RCC 7860 (cell line): ENCODE data around the gene FAM110C.
"Not testable (repeated sequence)": the region's sequence is repeated elsewhere in the genome, so short reads cannot be mapped to it uniquely, and the experiment has no call there.

Experiments used
- DNase-seq: peaks from one replicate; pipeline ENCODE4 v3.0.0-alpha.2; 2015; ENCODE audit warnings: low spot score
- FAIRE-seq: peaks from 2 replicates; lab custom pipeline; 2012; peaks lifted over from hg19 to GRCh38; lab: Jason Lieb, UNC

The FAM110C gene

GRCh38 chr2:46471-47345 lies at the start of gene FAM110C:
Gene FAM110C (minus strand): TSS chr2:46505. CDS start chr2:46385, 120 bp downstream.
- FAIRE-seq (no peak), DNase-seq (no peak)

- FAIRE-seq = no peak
These were observed 46.0 kb upstream of the FAM110C start for GRCh38 chr2:92326-92725.

GRCh38 chr2:90645-91312 lies 44.5 kb upstream of the FAM110C start:
- FAIRE-seq = no peak
- no peak for DNase-seq

More at GRCh38 chr2:92326-92725, 46.0 kb upstream of the FAM110C start:
- no peak for DNase-seq

GRCh38 chr2:85761-86160 lies 39.5 kb upstream of the FAM110C start:
- DNase-seq = no peak
- no peak for FAIRE-seq

GRCh38 chr2:84121-84520 lies 37.8 kb upstream of the FAM110C start:
- DNase-seq (no peak), FAIRE-seq (no peak)

- no peak for FAIRE-seq
- DNase-seq = no peak
These were observed 34.8 kb upstream of the FAM110C start for GRCh38 chr2:80971-81736.

- FAIRE-seq (no peak), DNase-seq (no peak)
These were observed 34.1 kb upstream of the FAM110C start for GRCh38 chr2:80378-80777.

GRCh38 chr2:71309-72035 lies 25.2 kb upstream of the FAM110C start:
- FAIRE-seq (no peak), DNase-seq (no peak)

- no peak for FAIRE-seq
- no peak for DNase-seq
These were observed 23.4 kb upstream of the FAM110C start for GRCh38 chr2:69366-70344.

- not testable (repeated sequence) for FAIRE-seq, DNase-seq
These were observed 22.3 kb upstream of the FAM110C start for GRCh38 chr2:68637-69036.

- DNase-seq (no peak), FAIRE-seq (no peak)
These were observed 20.5 kb upstream of the FAM110C start for GRCh38 chr2:66853-67252.

- DNase-seq (no peak), FAIRE-seq (no peak)
These were observed 18.8 kb upstream of the FAM110C start for GRCh38 chr2:65121-65520.

GRCh38 chr2:55587-56448 lies 9.5 kb upstream of the FAM110C start:
- no peak for DNase-seq
- no peak for FAIRE-seq

- FAIRE-seq = no peak
These were observed 5.3 kb upstream of the FAM110C start for GRCh38 chr2:51613-52012.

GRCh38 chr2:47737-48136 lies 1.4 kb upstream of the FAM110C start:
- DNase-seq (no peak), FAIRE-seq (no peak)

More at GRCh38 chr2:51613-52012, 5.3 kb upstream of the FAM110C start:
- no peak for DNase-seq

- FAIRE-seq (no peak), DNase-seq (no peak)
These were observed 1.0 kb upstream of the FAM110C start for GRCh38 chr2:47346-47725.

GRCh38 chr2:46131-46470 lies 204 bp downstream of the FAM110C start:
- FAIRE-seq = no peak
- DNase-seq = no peak

GRCh38 chr2:45342-46130 lies 769 bp downstream of the FAM110C start:
- FAIRE-seq (no peak), DNase-seq (no peak)
